Superior temporal gyrus (tissue), 1 donor: ENCODE data around the gene ATAD2B.
A peak's percentile ranks its signal among the peaks of the same experiment; 100 is the strongest.

ENCODE experiments used
- DNase-seq: peaks from one replicate; pipeline ENCODE4 v3.0.0-alpha.2; 2016; ENCODE audit errors: extremely low spot score

Gene ATAD2B

GRCh38 chr2:23837871-23838270 lies 89.1 kb downstream of the ATAD2B start:
- peak; percentile 37 for DNase-seq

GRCh38 chr2:23836971-23837565 lies 89.9 kb downstream of the ATAD2B start:
- DNase-seq: no peak

DNA sequence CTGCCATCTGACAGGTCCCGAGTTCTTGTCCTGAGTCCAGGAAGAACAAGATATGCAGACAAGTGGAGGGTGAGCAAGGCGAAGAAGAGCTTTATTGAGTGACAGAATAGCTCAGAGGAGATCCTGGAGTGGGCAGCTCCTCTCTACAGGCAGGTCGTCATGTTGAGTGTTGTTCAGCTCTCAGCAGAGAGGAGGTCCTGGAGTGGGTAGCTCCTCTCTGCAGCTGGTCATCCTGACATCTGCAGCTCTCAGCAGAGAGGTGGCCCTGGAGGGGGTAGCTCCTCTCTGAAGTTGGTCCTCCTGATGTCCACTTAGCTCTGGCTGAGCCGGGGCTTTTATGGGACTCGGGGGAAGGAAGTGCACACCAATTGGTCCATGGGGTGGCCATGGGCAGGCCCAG lies 90.4 kb downstream of the ATAD2B start:
- no peak for DNase-seq

- no peak for DNase-seq
Measured at GRCh38 chr2:23835988-23836387, 90.9 kb downstream of the ATAD2B start.

- no peak for DNase-seq
Measured at GRCh38 chr2:23835423-23835822, 91.5 kb downstream of the ATAD2B start.

- no peak for DNase-seq
Measured at GRCh38 chr2:23828986-23829385, 97.9 kb downstream of the ATAD2B start.

GRCh38 chr2:23828256-23828980 lies 98.5 kb downstream of the ATAD2B start:
- no peak for DNase-seq

- no peak for DNase-seq
Measured at GRCh38 chr2:23827287-23827686, 99.6 kb downstream of the ATAD2B start.

- DNase-seq: no peak
Measured at GRCh38 chr2:23826771-23827170, 100.2 kb downstream of the ATAD2B start.

GRCh38 chr2:23826040-23826439 lies 100.9 kb downstream of the ATAD2B start:
- DNase-seq: no peak

DNA sequence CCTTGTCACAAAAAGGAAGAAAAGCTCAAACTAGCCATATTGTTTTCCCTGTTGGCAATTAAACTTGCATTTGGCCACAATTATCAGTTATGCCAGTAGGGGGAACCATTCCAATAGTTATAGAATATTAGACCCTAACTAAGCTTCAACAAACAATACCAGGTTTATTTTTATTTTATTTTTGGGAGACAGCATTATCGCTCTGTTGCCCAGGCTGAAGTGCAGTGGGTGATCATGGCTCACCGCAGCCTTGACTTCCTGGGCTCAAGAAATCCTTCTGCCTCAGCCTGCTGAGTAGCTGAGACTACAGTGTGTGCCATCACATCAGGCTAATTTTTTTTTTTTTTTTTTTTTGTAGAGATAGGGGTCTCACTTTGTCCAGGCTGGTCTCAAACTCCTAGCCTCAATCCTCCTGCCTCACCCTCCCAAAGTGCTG lies 102.1 kb downstream of the ATAD2B start:
- DNase-seq: peak; percentile 87

- no peak for DNase-seq
Measured at GRCh38 chr2:23823863-23824262, 103.1 kb downstream of the ATAD2B start.

DNA sequence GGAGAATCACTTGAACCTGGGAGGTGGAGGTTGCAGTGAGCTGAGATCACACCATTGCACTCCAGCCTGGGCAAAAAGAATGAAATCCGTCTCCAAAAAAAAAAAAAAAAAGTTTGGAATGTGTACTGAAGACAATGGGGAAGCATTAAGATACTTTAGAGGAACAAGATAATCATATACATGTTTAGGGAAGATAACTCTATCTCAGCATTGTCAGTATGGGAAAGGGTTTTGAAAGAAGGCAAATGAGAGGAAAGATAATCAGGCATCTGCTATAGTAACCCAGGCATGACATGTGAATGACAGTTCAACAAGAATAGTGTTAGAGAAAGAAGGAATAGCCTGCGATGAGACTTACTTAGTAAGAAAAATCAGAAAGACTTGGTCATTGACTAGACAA lies 112.0 kb downstream of the ATAD2B start:
- DNase-seq: no peak

DNA sequence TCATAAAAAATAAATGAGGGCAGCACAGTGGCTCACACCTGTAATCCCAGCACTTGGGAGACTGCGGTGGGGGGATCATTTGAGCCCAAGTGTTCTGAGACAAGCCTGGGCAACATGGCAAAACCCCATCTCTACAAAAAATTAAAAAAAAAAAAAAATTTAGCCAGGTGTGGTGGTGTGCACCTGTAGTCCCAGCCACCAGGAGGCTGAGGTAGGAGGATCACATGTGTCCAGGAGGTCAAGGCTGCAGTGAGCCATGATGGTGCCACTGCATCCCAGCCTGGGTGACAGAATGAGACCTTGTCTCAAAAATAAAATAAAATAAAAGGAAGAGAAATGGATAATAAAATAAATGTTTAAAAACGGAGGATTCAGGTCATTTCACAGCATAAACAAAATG lies 113.5 kb downstream of the ATAD2B start:
- DNase-seq: no peak

DNA sequence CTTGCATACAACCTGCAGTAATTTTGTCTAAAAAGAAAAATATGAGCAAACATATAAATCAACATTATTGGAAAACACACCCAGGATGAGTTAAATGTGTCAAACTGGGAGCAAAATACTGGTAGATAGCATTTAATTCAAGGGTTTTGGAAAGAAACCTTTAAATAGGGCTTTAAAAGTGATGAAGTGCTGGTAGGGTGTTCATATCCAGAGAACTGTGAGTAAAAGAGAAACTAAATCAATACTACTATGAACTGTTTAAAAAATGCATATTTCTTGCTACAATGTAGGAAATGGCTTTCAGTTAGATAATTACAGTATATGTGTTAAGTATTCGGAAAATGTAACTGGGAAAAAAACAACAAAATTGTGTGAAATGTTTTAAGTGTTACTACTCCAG lies 117.8 kb downstream of the ATAD2B start:
- no peak for DNase-seq

DNA sequence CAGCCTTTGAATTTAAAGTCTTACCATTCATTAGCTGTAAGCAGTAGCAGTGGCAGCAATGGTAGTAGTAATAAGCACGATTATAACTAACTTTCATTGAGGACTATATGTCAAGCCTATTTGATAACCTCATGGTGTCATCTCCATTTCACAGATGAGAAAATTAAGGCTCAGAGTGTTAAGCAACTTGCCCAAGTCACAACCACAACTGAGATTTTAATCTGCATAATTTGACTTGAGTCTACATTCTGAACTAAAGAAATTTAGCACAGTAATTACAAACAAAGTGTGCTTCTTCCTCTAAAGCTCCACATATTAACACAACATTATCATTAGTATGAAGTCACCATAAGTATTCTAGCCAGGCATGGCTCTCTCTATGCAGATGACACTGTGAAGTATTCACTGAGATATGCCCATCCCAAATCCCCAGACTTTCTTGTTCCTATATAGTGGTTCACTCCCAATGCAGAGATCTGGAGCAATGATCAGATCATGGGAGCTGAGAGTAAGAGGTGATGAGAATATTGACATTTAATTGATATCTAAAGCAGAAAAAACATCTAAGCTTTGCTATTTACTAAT lies 120.2 kb downstream of the ATAD2B start:
- DNase-seq: no peak

GRCh38 chr2:23806201-23806600 lies 120.7 kb downstream of the ATAD2B start:
- no peak for DNase-seq

- DNase-seq: no peak
Measured at GRCh38 chr2:23803965-23804542, 122.9 kb downstream of the ATAD2B start.

DNA sequence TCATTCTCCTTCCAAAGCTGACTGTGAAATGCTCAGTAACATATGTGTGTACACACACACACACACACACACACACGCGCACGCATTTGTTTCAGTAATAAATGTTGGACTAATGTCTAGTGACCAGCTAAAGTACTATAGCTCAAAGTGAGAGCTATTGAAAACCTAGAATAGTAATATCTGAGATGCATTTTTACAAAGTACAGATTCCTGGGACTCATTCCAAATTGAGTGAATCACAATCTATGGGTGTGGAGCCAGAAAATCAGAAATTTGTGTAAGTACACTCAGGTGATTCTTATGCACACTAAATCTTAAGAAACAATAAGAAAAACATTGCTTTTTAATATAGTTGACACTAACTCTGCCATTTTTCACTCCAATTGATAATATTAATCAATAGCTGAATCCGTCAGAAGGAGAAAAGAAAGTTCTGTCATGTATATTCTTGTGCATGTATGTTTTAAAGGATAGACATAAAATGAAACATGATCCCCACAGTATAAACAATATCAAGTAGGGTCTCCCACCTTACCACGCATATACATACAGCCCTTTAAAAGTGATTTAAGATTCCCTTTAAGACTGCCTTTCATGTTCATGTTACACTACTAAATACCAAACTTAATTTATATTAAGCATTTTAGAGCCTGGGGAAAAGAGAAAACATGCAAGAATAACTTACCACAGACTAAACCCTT lies 123.5 kb downstream of the ATAD2B start:
- DNase-seq: peak; percentile 51

DNA sequence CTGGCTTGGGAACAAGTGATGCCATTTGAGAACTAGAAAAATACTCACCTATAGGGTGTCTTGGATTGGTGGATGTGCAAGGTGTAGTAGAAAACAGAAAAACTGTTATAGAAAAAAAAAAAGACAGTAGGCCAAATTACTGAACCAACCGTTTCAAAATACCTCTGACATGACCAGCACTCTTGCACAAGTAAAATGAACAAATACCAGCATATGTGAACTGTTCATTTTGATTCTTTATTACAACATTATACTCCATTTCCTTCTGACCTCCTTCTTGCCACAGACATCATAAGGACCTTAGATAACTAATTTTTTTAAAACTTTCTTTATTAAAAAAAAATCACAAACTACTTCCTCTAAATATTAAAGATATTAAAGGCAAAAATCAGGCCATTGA lies 125.5 kb downstream of the ATAD2B start:
- DNase-seq: no peak

GRCh38 chr2:23794234-23794633 lies 132.7 kb downstream of the ATAD2B start:
- DNase-seq: no peak

GRCh38 chr2:23793476-23793875 lies 133.4 kb downstream of the ATAD2B start:
- no peak for DNase-seq
